Thoracic aorta (tissue), 2 donors: ENCODE results near the gene ENOX1. TPM values are rescaled to one million over a fixed set of nuclear protein-coding genes. Genes with fewer than 3 reads are reported as not detected.

Experiments used
- ATAC-seq: fragments of 150-250 bp; one replicate; pipeline ENCODE4 v1.8.0; 2017; ENCODE audit warnings: low read depth; ENCODE audit not compliant: insufficient number of reproducible peaks, low FRiP score
- DNase-seq: peaks from one replicate; pipeline ENCODE4 v3.0.0-alpha.2; 2020; ENCODE audit warnings: low spot score
- H3K27ac ChIP-seq, 2 donors: fragments of 200-600 bp; sonication (generic); 1 replicate in 1 of 2; 2 replicates in 1 of 2; pipeline ENCODE4 v1.5.1; 2016; ENCODE audit warnings: mild to moderate bottlenecking in 2 of 2, moderate library complexity in 2 of 2
- H3K27me3 ChIP-seq: fragments of 200-600 bp; sonication (generic); replicated peaks from 2 replicates; pipeline ENCODE4 v1.6.0; 2016; ENCODE audit warnings: mild to moderate bottlenecking; ENCODE audit not compliant: insufficient read depth
- H3K36me3 ChIP-seq: fragments of 200-600 bp; sonication (generic); one replicate; pipeline ENCODE4 v1.5.1; 2016
- H3K4me1 ChIP-seq, 2 donors: fragments of 200-600 bp; sonication (generic); 1 replicate in 1 of 2; 2 replicates in 1 of 2; pipeline versions ENCODE4 v1.5.1 to v1.6.0; 2016; ENCODE audit warnings: low read depth in 2 of 2, mild to moderate bottlenecking in 1 of 2; ENCODE audit not compliant: control insufficient read depth in 1 of 2
- H3K4me3 ChIP-seq: fragments of 200-600 bp; sonication (generic); 2 replicates; pipeline ENCODE4 v1.5.1; 2016; ENCODE audit warnings: mild to moderate bottlenecking
- H3K9me3 ChIP-seq: fragments of 200-600 bp; sonication (generic); 2 replicates; pipeline ENCODE4 v1.5.1; 2016
- CTCF ChIP-seq: fragments of 200-600 bp; sonication (generic); IDR thresholded peaks from one replicate; pipeline ENCODE4 v1.5.1; 2019; ENCODE audit warnings: antibody characterized with exemption
- total RNA-seq, 2 donors: library from RNA; depleted of rRNA; stranded (reverse); fragments of >200 nt; gene quantifications; one replicate each; pipeline versions ENCODE4 v1.1.0 to v1.2.3, GENCODE V29; 2016

The ENOX1 gene
- total RNA-seq, 2 donors from 2014 or later = 0.41 to 2.3 TPM

- H3K36me3 ChIP-seq = no peaks in the 10 kb centered on the region
- no peak overlapping the region for H3K4me3 ChIP-seq
- peaks cover 0 to 8% of the 10 kb centered on the region in 2 donors for H3K4me1 ChIP-seq
- H3K27me3 ChIP-seq = no peaks in the 10 kb centered on the region
- no peak for DNase-seq
- no peak for TF ChIP-seq CTCF
- no peak overlapping the region for H3K27ac ChIP-seq
- ATAC-seq = no peak
- no peaks in the 10 kb centered on the region for H3K9me3 ChIP-seq
These were observed 100.2 kb downstream of the ENOX1 start for GRCh38 chr13:43686557-43686956.

GRCh38 chr13:43684963-43685725 lies 101.6 kb downstream of the ENOX1 start:
- ATAC-seq (no peak), DNase-seq (no peak)
- TF ChIP-seq CTCF = no peak
- no peaks in the 10 kb centered on the region for H3K36me3 ChIP-seq
- no peak overlapping the region for H3K27ac ChIP-seq
- H3K4me3 ChIP-seq = no peak overlapping the region
- no peaks in the 10 kb centered on the region for H3K9me3 ChIP-seq
- no peaks in the 10 kb centered on the region for H3K27me3 ChIP-seq
- peaks cover 0 to 8% of the 10 kb centered on the region in 2 donors for H3K4me1 ChIP-seq

- H3K4me1 ChIP-seq = peaks cover 0 to 8% of the 10 kb centered on the region in 2 donors
- H3K4me3 ChIP-seq = no peak overlapping the region
- DNase-seq (no peak), ATAC-seq (no peak)
- no peaks in the 10 kb centered on the region for H3K27me3 ChIP-seq
- no peak for TF ChIP-seq CTCF
- H3K36me3 ChIP-seq = no peaks in the 10 kb centered on the region
- H3K9me3 ChIP-seq = no peaks in the 10 kb centered on the region
- no peak overlapping the region for H3K27ac ChIP-seq
These were observed 104.1 kb downstream of the ENOX1 start for GRCh38 chr13:43682701-43683100.

GRCh38 chr13:43676320-43676719 lies 110.5 kb downstream of the ENOX1 start:
- H3K4me1 ChIP-seq = no peaks in the 10 kb centered on the region
- no peaks in the 10 kb centered on the region for H3K36me3 ChIP-seq
- TF ChIP-seq CTCF = no peak
- H3K27ac ChIP-seq = no peak overlapping the region
- H3K4me3 ChIP-seq = no peak overlapping the region
- no peaks in the 10 kb centered on the region for H3K9me3 ChIP-seq
- DNase-seq (no peak), ATAC-seq (no peak)
- no peaks in the 10 kb centered on the region for H3K27me3 ChIP-seq

- ATAC-seq (no peak), DNase-seq (no peak)
- Histone ChIP-seq H3K27ac (no peak overlapping the region), H3K4me1 (no peaks in the 10 kb centered on the region), H3K4me3 (no peak overlapping the region), H3K9me3 (no peaks in the 10 kb centered on the region), H3K27me3 (no peaks in the 10 kb centered on the region), H3K36me3 (no peaks in the 10 kb centered on the region)
- no peak for TF ChIP-seq CTCF
These were observed 111.2 kb downstream of the ENOX1 start for GRCh38 chr13:43675577-43675976.
